Measurements from ENCODE around the gene ANAPC7.

The ANAPC7 gene

DNA sequence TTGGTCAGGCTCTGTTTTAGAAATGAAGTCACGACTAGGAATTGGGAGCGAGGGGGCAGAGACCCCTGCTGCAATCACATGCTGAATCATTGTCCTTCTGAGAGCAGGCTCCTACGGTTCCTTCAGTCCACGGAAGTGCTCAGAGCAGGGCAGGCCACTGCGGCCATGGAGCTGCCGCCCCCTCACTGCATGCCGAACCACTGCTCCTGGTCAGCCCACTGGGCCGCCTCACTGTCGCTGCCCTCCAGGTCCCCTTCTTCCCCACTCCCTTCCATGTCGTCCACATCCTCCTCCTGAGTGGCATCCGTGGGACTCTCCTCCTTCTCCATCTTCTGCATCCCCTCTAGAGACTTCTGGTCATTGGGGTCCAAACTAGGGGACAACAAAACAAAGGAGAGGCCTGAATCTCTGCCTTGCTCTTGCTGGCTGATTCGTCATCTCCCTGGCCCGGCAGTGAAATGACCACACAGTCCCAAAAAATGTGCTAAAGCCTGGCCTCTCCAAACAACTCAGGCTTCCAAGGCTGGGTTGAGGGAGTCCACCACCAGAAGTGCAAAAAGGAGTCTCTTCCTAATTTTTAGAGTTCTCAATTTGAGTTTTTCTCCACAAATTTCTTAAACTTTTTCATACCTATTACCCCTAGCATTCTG, 29.4 kb downstream of the ANAPC7 start:
- H3K4me3 ChIP-seq (ENCODE audit: low read depth, low read length), result no peak overlapping the region
- no peak overlapping the region for H3K4me2 ChIP-seq (ENCODE audit: low read length)
- no peak overlapping the region for H3K23ac ChIP-seq (ENCODE audit: low read length)
- no peaks in the 10 kb centered on the region for H3K9me3 ChIP-seq (ENCODE audit: insufficient read depth, low read depth, low read length)
- no peak overlapping the region for H3K4ac ChIP-seq (ENCODE audit: low read depth, low read length)
- H4K8ac ChIP-seq (ENCODE audit: low read depth, low read length), result no peak overlapping the region
- no peak overlapping the region for H3K9ac ChIP-seq (ENCODE audit: low read length)
- no peak overlapping the region for H3K27ac ChIP-seq (ENCODE audit: low read depth, low read length)
- DNase-seq, result no peak
- no peak overlapping the region for H2AFZ ChIP-seq (ENCODE audit: insufficient read depth, low read length, poor library complexity)
- H2BK5ac ChIP-seq (ENCODE audit: low read depth, low read length, poor library complexity), result no peak overlapping the region
- H2AK5ac ChIP-seq (ENCODE audit: low read length), result no peak overlapping the region
- WGBS (ENCODE audit: extremely low coverage, insufficient coverage, insufficient read length), result no CpG with 5 or more reads among the region's 13 CpGs
- H2BK120ac ChIP-seq (ENCODE audit: insufficient read depth, low read length, poor library complexity), result no peak overlapping the region
- H3K14ac ChIP-seq (ENCODE audit: low read length), result no peak overlapping the region
- H3K36me3 ChIP-seq (ENCODE audit: control insufficient read depth in 1 of 2, insufficient read depth in 2 of 2, low read length in 2 of 2), result peaks cover 49 to 70% of the 10 kb centered on the region in 2 experiments
- H3K27me3 ChIP-seq (ENCODE audit: insufficient read depth, low read length), result no peaks in the 10 kb centered on the region
- H2BK12ac ChIP-seq (ENCODE audit: low read length), result no peak overlapping the region
- no peaks in the 10 kb centered on the region for H3K79me1 ChIP-seq (ENCODE audit: low read length)
- H3K18ac ChIP-seq (ENCODE audit: low read length), result no peak overlapping the region
- H3K79me2 ChIP-seq (ENCODE audit: control insufficient read depth, insufficient read depth, low read length, poor library complexity), result no peaks in the 10 kb centered on the region
- no peaks in the 10 kb centered on the region for H3K4me1 ChIP-seq (ENCODE audit: control insufficient read depth in 1 of 2, insufficient read depth in 2 of 2, low read length in 2 of 2)
- H4K12ac ChIP-seq (ENCODE audit: low read depth, low read length), result no peak overlapping the region
- no peak overlapping the region for H4K91ac ChIP-seq (ENCODE audit: low read depth, low read length)

DNA sequence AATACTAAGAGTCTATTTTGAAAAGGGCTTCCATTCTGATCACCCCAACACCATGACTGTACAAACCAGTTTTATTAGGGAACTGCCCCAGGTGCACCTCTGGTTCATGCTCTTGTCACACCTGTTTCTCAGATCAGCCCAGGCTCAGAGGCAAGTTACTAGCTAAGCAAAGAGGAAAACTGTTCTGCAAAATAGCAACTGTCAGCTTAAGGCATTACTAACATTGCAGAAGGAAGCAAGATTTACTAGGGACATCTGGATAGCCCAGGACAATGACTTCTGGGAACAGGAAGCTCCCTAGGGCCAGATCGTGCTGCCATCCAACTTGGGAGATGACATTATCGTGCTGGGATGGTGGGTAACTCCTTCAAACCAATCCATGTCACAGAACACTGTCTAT, 30.1 kb downstream of the ANAPC7 start:
- Histone ChIP-seq H3K18ac (ENCODE audit: low read length) (no peak overlapping the region), H3K9me3 (ENCODE audit: insufficient read depth, low read depth, low read length) (no peaks in the 10 kb centered on the region), H2BK12ac (ENCODE audit: low read length) (no peak overlapping the region), H3K36me3 (ENCODE audit: control insufficient read depth in 1 of 2, insufficient read depth in 2 of 2, low read length in 2 of 2) (peaks cover 45 to 66% of the 10 kb centered on the region in 2 experiments), H4K8ac (ENCODE audit: low read depth, low read length) (no peak overlapping the region), H3K4me3 (ENCODE audit: low read depth, low read length) (no peak overlapping the region), H3K4me2 (ENCODE audit: low read length) (no peak overlapping the region), H3K79me1 (ENCODE audit: low read length) (no peaks in the 10 kb centered on the region), H2BK5ac (ENCODE audit: low read depth, low read length, poor library complexity) (no peak overlapping the region), H3K4me1 (ENCODE audit: control insufficient read depth in 1 of 2, insufficient read depth in 2 of 2, low read length in 2 of 2) (no peaks in the 10 kb centered on the region), H3K4ac (ENCODE audit: low read depth, low read length) (no peak overlapping the region), H3K23ac (ENCODE audit: low read length) (no peak overlapping the region), H3K27ac (ENCODE audit: low read depth, low read length) (no peak overlapping the region), H3K9ac (ENCODE audit: low read length) (no peak overlapping the region), H4K91ac (ENCODE audit: low read depth, low read length) (no peak overlapping the region), H2AK5ac (ENCODE audit: low read length) (no peak overlapping the region), H2BK120ac (ENCODE audit: insufficient read depth, low read length, poor library complexity) (no peak overlapping the region), H3K14ac (ENCODE audit: low read length) (no peak overlapping the region), H2AFZ (ENCODE audit: insufficient read depth, low read length, poor library complexity) (no peak overlapping the region), H3K27me3 (ENCODE audit: insufficient read depth, low read length) (no peaks in the 10 kb centered on the region), H4K12ac (ENCODE audit: low read depth, low read length) (no peak overlapping the region), H3K79me2 (ENCODE audit: control insufficient read depth, insufficient read depth, low read length, poor library complexity) (no peaks in the 10 kb centered on the region)
- no peak for DNase-seq
- no CpG with 5 or more reads among the region's 2 CpGs for WGBS (ENCODE audit: extremely low coverage, insufficient coverage, insufficient read length)

DNA sequence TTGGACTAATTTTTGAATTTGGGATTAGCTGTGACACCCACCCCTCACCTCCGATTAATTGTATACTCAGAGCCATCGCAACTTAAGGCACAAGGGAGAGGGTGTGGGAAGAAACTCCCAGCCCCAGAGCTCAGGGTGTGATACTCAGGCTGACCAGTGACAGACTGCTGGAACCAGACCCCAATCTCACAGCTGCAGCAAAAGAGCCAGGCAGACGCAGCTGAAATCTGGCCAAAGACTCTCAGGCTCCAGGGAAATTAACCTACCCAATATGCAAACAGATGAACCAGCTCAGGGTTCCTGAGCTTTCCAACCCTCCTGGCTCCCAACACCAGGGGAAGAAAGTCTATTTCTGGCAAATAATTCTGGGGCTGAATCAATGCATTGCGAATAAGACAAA, 30.5 kb downstream of the ANAPC7 start:
- no peak overlapping the region for H3K14ac ChIP-seq (ENCODE audit: low read length)
- no peaks in the 10 kb centered on the region for H3K4me1 ChIP-seq (ENCODE audit: control insufficient read depth in 1 of 2, insufficient read depth in 2 of 2, low read length in 2 of 2)
- no peak overlapping the region for H4K8ac ChIP-seq (ENCODE audit: low read depth, low read length)
- no peak for DNase-seq
- H3K9ac ChIP-seq (ENCODE audit: low read length), result no peak overlapping the region
- no peak overlapping the region for H2BK5ac ChIP-seq (ENCODE audit: low read depth, low read length, poor library complexity)
- H3K27me3 ChIP-seq (ENCODE audit: insufficient read depth, low read length), result no peaks in the 10 kb centered on the region
- H3K4me2 ChIP-seq (ENCODE audit: low read length), result no peak overlapping the region
- no CpG with 5 or more reads among the region's 4 CpGs for WGBS (ENCODE audit: extremely low coverage, insufficient coverage, insufficient read length)
- H4K12ac ChIP-seq (ENCODE audit: low read depth, low read length), result no peak overlapping the region
- H2BK120ac ChIP-seq (ENCODE audit: insufficient read depth, low read length, poor library complexity), result no peak overlapping the region
- H3K27ac ChIP-seq (ENCODE audit: low read depth, low read length), result no peak overlapping the region
- H3K79me1 ChIP-seq (ENCODE audit: low read length), result no peaks in the 10 kb centered on the region
- peaks cover 43 to 63% of the 10 kb centered on the region in 2 experiments for H3K36me3 ChIP-seq (ENCODE audit: control insufficient read depth in 1 of 2, insufficient read depth in 2 of 2, low read length in 2 of 2)
- H2AK5ac ChIP-seq (ENCODE audit: low read length), result no peak overlapping the region
- no peak overlapping the region for H4K91ac ChIP-seq (ENCODE audit: low read depth, low read length)
- no peaks in the 10 kb centered on the region for H3K79me2 ChIP-seq (ENCODE audit: control insufficient read depth, insufficient read depth, low read length, poor library complexity)
- H3K9me3 ChIP-seq (ENCODE audit: insufficient read depth, low read depth, low read length), result no peaks in the 10 kb centered on the region
- no peak overlapping the region for H2BK12ac ChIP-seq (ENCODE audit: low read length)
- H3K18ac ChIP-seq (ENCODE audit: low read length), result no peak overlapping the region
- H3K4ac ChIP-seq (ENCODE audit: low read depth, low read length), result no peak overlapping the region
- no peak overlapping the region for H3K4me3 ChIP-seq (ENCODE audit: low read depth, low read length)
- H3K23ac ChIP-seq (ENCODE audit: low read length), result no peak overlapping the region
- no peak overlapping the region for H2AFZ ChIP-seq (ENCODE audit: insufficient read depth, low read length, poor library complexity)

DNA sequence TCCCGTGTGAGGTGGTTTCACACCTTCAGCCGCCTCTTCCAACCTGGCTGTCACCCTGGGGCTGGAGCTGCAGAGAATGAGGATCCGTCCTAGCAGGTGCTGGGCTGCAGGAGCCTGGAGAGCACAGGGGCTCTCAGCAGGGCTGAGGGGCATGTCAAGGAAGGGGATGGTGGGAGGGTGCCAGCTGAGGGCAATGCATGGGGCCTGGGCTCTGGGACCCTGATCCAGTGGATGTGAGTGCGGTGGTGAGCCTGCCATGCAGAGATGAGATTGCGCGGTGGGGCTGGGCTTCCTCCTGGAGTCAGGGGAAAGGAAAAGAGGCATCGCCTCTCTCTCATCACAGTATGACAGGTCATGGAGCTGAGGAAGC, 31.5 kb downstream of the ANAPC7 start:
- H4K91ac ChIP-seq (ENCODE audit: low read depth, low read length), result no peak overlapping the region

More for the DNA sequence above, 31.5 kb downstream of the ANAPC7 start:
- H3K4me2 ChIP-seq (ENCODE audit: low read length), result no peak overlapping the region
- H3K18ac ChIP-seq (ENCODE audit: low read length), result no peak overlapping the region
- no peak overlapping the region for H4K12ac ChIP-seq (ENCODE audit: low read depth, low read length)
- no peak for DNase-seq
- H3K79me1 ChIP-seq (ENCODE audit: low read length), result no peaks in the 10 kb centered on the region
- no peak overlapping the region for H3K9ac ChIP-seq (ENCODE audit: low read length)
- no peak overlapping the region for H3K14ac ChIP-seq (ENCODE audit: low read length)
- H3K27ac ChIP-seq (ENCODE audit: low read depth, low read length), result no peak overlapping the region
- no peak overlapping the region for H2BK120ac ChIP-seq (ENCODE audit: insufficient read depth, low read length, poor library complexity)
- H2BK5ac ChIP-seq (ENCODE audit: low read depth, low read length, poor library complexity), result no peak overlapping the region
- H3K27me3 ChIP-seq (ENCODE audit: insufficient read depth, low read length), result no peaks in the 10 kb centered on the region
- no peak overlapping the region for H3K23ac ChIP-seq (ENCODE audit: low read length)
- H3K4me1 ChIP-seq (ENCODE audit: control insufficient read depth in 1 of 2, insufficient read depth in 2 of 2, low read length in 2 of 2), result no peaks in the 10 kb centered on the region
- no peak overlapping the region for H2AK5ac ChIP-seq (ENCODE audit: low read length)
- H3K4me3 ChIP-seq (ENCODE audit: low read depth, low read length), result peak overlapping the region; percentile 40
- no CpG with 5 or more reads among the region's 7 CpGs for WGBS (ENCODE audit: extremely low coverage, insufficient coverage, insufficient read length)
- no peaks in the 10 kb centered on the region for H3K9me3 ChIP-seq (ENCODE audit: insufficient read depth, low read depth, low read length)
- H4K8ac ChIP-seq (ENCODE audit: low read depth, low read length), result no peak overlapping the region
- H3K4ac ChIP-seq (ENCODE audit: low read depth, low read length), result no peak overlapping the region
- peaks cover 43 to 53% of the 10 kb centered on the region in 2 experiments for H3K36me3 ChIP-seq (ENCODE audit: control insufficient read depth in 1 of 2, insufficient read depth in 2 of 2, low read length in 2 of 2)
- no peaks in the 10 kb centered on the region for H3K79me2 ChIP-seq (ENCODE audit: control insufficient read depth, insufficient read depth, low read length, poor library complexity)
- H2BK12ac ChIP-seq (ENCODE audit: low read length), result no peak overlapping the region
- H2AFZ ChIP-seq (ENCODE audit: insufficient read depth, low read length, poor library complexity), result no peak overlapping the region
